GM21737 (cell line): ENCODE data around the gene EPHA7.

Experiments
- ATAC-seq: cut with Tn5 transposase; IDR thresholded peaks from one replicate; pipeline ENCODE4 v1.9.1; 2021; ENCODE audit warnings: mild to moderate bottlenecking, moderate library complexity; ENCODE audit not compliant: unreplicated experiment

The EPHA7 gene

GRCh38 chr6:93419304-93420162 is at the start of gene EPHA7:
Gene EPHA7 (minus strand): TSS chr6:93419559. CDS start chr6:93419341, 218 bp downstream.
- peak; percentile 82 for ATAC-seq

- no peak for ATAC-seq
Observed at GRCh38 chr6:93468291-93468690, 48.9 kb upstream of the EPHA7 start.

- ATAC-seq = no peak
Observed at GRCh38 chr6:93454533-93454932, 35.2 kb upstream of the EPHA7 start.

GRCh38 chr6:93453956-93454355 is 34.6 kb upstream of the EPHA7 start:
- ATAC-seq = peak; percentile 86

- ATAC-seq = no peak
Observed at GRCh38 chr6:93447874-93448273, 28.5 kb upstream of the EPHA7 start.

GRCh38 chr6:93437491-93437890 is 18.1 kb upstream of the EPHA7 start:
- ATAC-seq = no peak

- ATAC-seq = no peak
Observed at GRCh38 chr6:93433592-93433991, 14.2 kb upstream of the EPHA7 start.

GRCh38 chr6:93424303-93425064 is 5.1 kb upstream of the EPHA7 start:
- ATAC-seq = no peak

- ATAC-seq = no peak
Observed at GRCh38 chr6:93423542-93423941, 4.2 kb upstream of the EPHA7 start.

GRCh38 chr6:93420163-93420795 is 920 bp upstream of the EPHA7 start:
- ATAC-seq = no peak

- ATAC-seq = no peak
Observed at GRCh38 chr6:93418408-93419303, 703 bp downstream of the EPHA7 start.

- no peak for ATAC-seq
Observed at GRCh38 chr6:93418033-93418407, 1.3 kb downstream of the EPHA7 start.

GRCh38 chr6:93417421-93418013 is 1.8 kb downstream of the EPHA7 start:
- no peak for ATAC-seq

GRCh38 chr6:93416571-93417420 is 2.6 kb downstream of the EPHA7 start:
- no peak for ATAC-seq

GRCh38 chr6:93413190-93413589 is 6.2 kb downstream of the EPHA7 start:
- ATAC-seq = no peak

GRCh38 chr6:93412452-93412851 is 6.9 kb downstream of the EPHA7 start:
- no peak for ATAC-seq

GRCh38 chr6:93407186-93407585 is 12.2 kb downstream of the EPHA7 start:
- no peak for ATAC-seq

- ATAC-seq = no peak
Observed at GRCh38 chr6:93403390-93403789, 16.0 kb downstream of the EPHA7 start.

- ATAC-seq = no peak
Observed at GRCh38 chr6:93398723-93399122, 20.6 kb downstream of the EPHA7 start.
